K562 (cell line): ENCODE data around the gene FAM98C. TPM values are rescaled to one million over a fixed set of nuclear protein-coding genes. Genes with fewer than 3 reads are reported as not detected.

Experiments
- ATAC-seq: fragments of 200-7000 bp; cut with Tn5 transposase; 3 replicates; pipeline ENCODE4 v1.9.1; 2020; ENCODE audit warnings: moderate library complexity
- BruUV-seq: library from RNA; stranded (reverse); fragments of 400-500 nt; replicated peaks from 2 replicates; lab custom pipeline; 2021; lab: Mats Ljungman, UMichigan
- CTCF ChIA-PET: fragments of 300-600 bp; formaldehyde crosslinking; extraction: SDS; loops from one replicate; lab custom pipeline; 2021; ENCODE audit warnings: low intra/inter-chr PET ratio; lab: Yijun Ruan, JAX
- POLR2A ChIA-PET: fragments of 300-600, 350-650 bp; sonication (Branson Sonifier 250); formaldehyde crosslinking; extraction: SDS; loops from one replicate; lab custom pipeline; 2021; ENCODE audit warnings: antibody characterized with exemption, inconsistent platforms; lab: Yijun Ruan, JAX
- DNase-seq, 4 experiments: peaks; one replicate each; pipeline versions ENCODE4 v3.0.0 to v3.0.0-alpha.2; 2011 to 2018; ENCODE audit warnings: low spot score in 3 of 4, mixed read lengths in 3 of 4; ENCODE audit errors: extremely low read depth in 1 of 4
- FAIRE-seq: peaks from 2 replicates; lab custom pipeline; 2011; peaks lifted over from hg19 to GRCh38; lab: Jason Lieb, UNC
- H2AFZ ChIP-seq: 2 replicates; pipeline ENCODE4 v1.6.0; 2011; ENCODE audit warnings: low read depth, low read length, control low read depth, inconsistent platforms
- H3K27ac ChIP-seq: fragments of 200-600 bp; 3 replicates; pipeline ENCODE4 v1.8.0; 2011; ENCODE audit warnings: low read depth, mild to moderate bottlenecking, control low read depth, inconsistent platforms, low read length, moderate library complexity, mixed read lengths; ENCODE audit errors: extremely low read depth
- H3K27me3 ChIP-seq, 2 experiments: fragments of 300-600 bp in 1 of 2; 2 replicates in 1 of 2; 3 replicates in 1 of 2; pipeline versions ENCODE4 v1.6.0 to v1.8.0; 2011; ENCODE audit warnings: inconsistent platforms in 2 of 2, low read length in 2 of 2, mild to moderate bottlenecking in 1 of 2, mixed read lengths in 1 of 2, moderate library complexity in 1 of 2; ENCODE audit not compliant: control insufficient read depth in 2 of 2, insufficient read depth in 2 of 2
- H3K36me3 ChIP-seq: fragments of 300-600 bp; 3 replicates; pipeline ENCODE4 v1.8.0; 2011; ENCODE audit warnings: mild to moderate bottlenecking, low read length, inconsistent platforms; ENCODE audit not compliant: control insufficient read depth, insufficient read depth
- H3K4me1 ChIP-seq, 2 experiments: fragments of 200-600 bp in 1 of 2; replicated peaks in 1 of 2; 2 replicates in 1 of 2; 3 replicates in 1 of 2; pipeline versions ENCODE4 v1.5.1 to v1.8.0; 2011; ENCODE audit warnings: inconsistent platforms in 2 of 2, low read length in 2 of 2, mild to moderate bottlenecking in 1 of 2, mixed read lengths in 1 of 2, moderate library complexity in 1 of 2; ENCODE audit not compliant: control insufficient read depth in 2 of 2, insufficient read depth in 2 of 2
- H3K4me2 ChIP-seq: 2 replicates; pipeline ENCODE4 v1.6.1; 2011; ENCODE audit warnings: low read length, control low read depth, inconsistent platforms, mixed read lengths; ENCODE audit not compliant: insufficient read depth
- H3K4me3 ChIP-seq: fragments of 200-600 bp; sonication (generic), shearing (Covaris generic); 2 replicates; pipeline ENCODE4 v1.5.1; 2016; ENCODE audit warnings: control low read depth, inconsistent platforms
- H3K79me2 ChIP-seq: fragments of 200-600 bp; 3 replicates; pipeline ENCODE4 v1.8.0; 2011; ENCODE audit warnings: low read length, inconsistent platforms; ENCODE audit not compliant: control insufficient read depth, insufficient read depth
- H3K9ac ChIP-seq, 2 experiments: 2 replicates each; pipeline versions ENCODE4 v1.6.0 to v1.6.1; 2011; ENCODE audit warnings: low read depth in 2 of 2, low read length in 2 of 2, control low read depth in 1 of 2, inconsistent platforms in 1 of 2, mild to moderate bottlenecking in 1 of 2, mixed read lengths in 1 of 2; ENCODE audit not compliant: insufficient read depth in 1 of 2
- H3K9me1 ChIP-seq: one replicate; pipeline ENCODE4 v1.6.0; 2011; ENCODE audit warnings: inconsistent platforms, mild to moderate bottlenecking, low read length, moderate library complexity; ENCODE audit not compliant: control insufficient read depth, insufficient read depth
- H3K9me3 ChIP-seq: replicated peaks from 2 replicates; pipeline ENCODE4 v1.5.1; 2011; ENCODE audit warnings: low read depth, low read length, inconsistent platforms; ENCODE audit not compliant: control insufficient read depth, insufficient read depth
- H4K20me1 ChIP-seq: replicated peaks from 2 replicates; pipeline ENCODE4 v1.6.1; 2011; ENCODE audit warnings: low read length, inconsistent platforms, mixed read lengths; ENCODE audit not compliant: control insufficient read depth, insufficient read depth
- BCOR ChIP-seq: fragments of 450-650 bp; IDR thresholded peaks from 2 replicates; pipeline ENCODE4 v1.6.1; 2016
- DPF2 ChIP-seq: fragments of 450-650 bp; IDR thresholded peaks from 2 replicates; pipeline ENCODE4 v1.6.1; 2016
- GABPB2 ChIP-seq: fragments of 250-450 bp; sonication (Bioruptor Pico); conservative IDR thresholded peaks from 2 replicates; pipeline ENCODE4 v1.5.1; 2021; ENCODE audit warnings: mild to moderate bottlenecking
- MTA1 ChIP-seq: fragments of 450-650 bp; IDR thresholded peaks from 2 replicates; pipeline ENCODE4 v1.6.1; 2017; ENCODE audit warnings: borderline replicate concordance
- PCBP1 ChIP-seq: fragments of 200-400 bp; formaldehyde crosslinking; IDR thresholded peaks from 2 replicates; pipeline ENCODE4 v1.6.1; 2018; ENCODE audit warnings: mild to moderate bottlenecking, low read depth, low read length; ENCODE audit not compliant: poor library complexity, severe bottlenecking
- RCOR1 ChIP-seq, 2 experiments: IDR thresholded peaks; 2 replicates each; pipeline ENCODE4 v1.6.1; 2012; ENCODE audit warnings: low read depth in 2 of 2, low read length in 2 of 2, borderline replicate concordance in 1 of 2, improper control_type of control experiment in 1 of 2
- TBL1XR1 ChIP-seq, 2 experiments: IDR thresholded peaks; 2 replicates each; pipeline ENCODE4 v1.6.1; 2012; ENCODE audit warnings: improper control_type of control experiment in 2 of 2, low read length in 2 of 2, mild to moderate bottlenecking in 1 of 2
- ZNF311 ChIP-seq: fragments of 250-450 bp; sonication (Bioruptor Pico); IDR thresholded peaks from 2 replicates; pipeline ENCODE4 v1.4.0; 2020; ENCODE audit warnings: mild to moderate bottlenecking, moderate library complexity
- ZNF695 ChIP-seq: fragments of 450-650 bp; formaldehyde crosslinking; IDR thresholded peaks from 2 replicates; pipeline ENCODE4 v1.4.0; 2020; ENCODE audit warnings: mild to moderate bottlenecking, moderate library complexity
- WGBS: fragments of 100-300 bp; shearing (Covaris generic); methylation state at CpG from one replicate; pipeline ENCODE4 v1.1.6; 2016; ENCODE audit warnings: low coverage, mixed read lengths; ENCODE audit not compliant: insufficient coverage; ENCODE audit errors: missing lambda C conversion rate; 5-methylcytosine and 5-hydroxymethylcytosine counted together
- in situ Hi-C: fragments of 300-500 bp; cut with MboI; formaldehyde crosslinking; loops from 4 replicates; pipeline ENCODE4 v1.15.0; 2018; ENCODE audit warnings: inconsistent platforms, mixed read lengths
- intact Hi-C: fragments of 100-400 bp; cut with micrococcal nuclease; formaldehyde crosslinking; loops from 2 replicates; pipeline ENCODE4 v1.14.2; 2022
- polyA plus RNA-seq, 8 experiments: library from polyadenylated mRNA; depleted of rRNA in 4 of 8; stranded (reverse) in 5 of 8; unstranded in 3 of 8; fragments of >200 nt; fragmentation: Nextera tagmentation in 2 of 8; fragmentation: Illumina TruSeq in 1 of 8; extraction: Ambion mirVana in 2 of 8; extraction: Trizol in 1 of 8; gene quantifications; 2 replicates each; pipeline versions ENCODE4 v1.2.1 to v1.2.3, GENCODE V29; 2011 to 2014; ENCODE audit warnings: inconsistent platforms in 1 of 8, missing spikeins in 1 of 8
- total RNA-seq, 7 experiments: library from RNA; depleted of rRNA in 6 of 7; stranded (reverse); fragments of >200 nt in 6 of 7; fragmentation: Illumina TruSeq in 2 of 7; extraction: Trizol in 2 of 7; gene quantifications; 2 replicates each; pipeline versions ENCODE4 v1.2.1 to v1.2.3, GENCODE V29; 2011 to 2021; ENCODE audit warnings: low replicate concordance in 1 of 7
- TF ChIP-seq, protein P1 (sequence below): fragments of 250-450 bp; sonication (Bioruptor Pico); IDR thresholded peaks from 2 replicates; pipeline ENCODE4 v1.8.0; 2021; ENCODE audit warnings: moderate library complexity, mild to moderate bottlenecking, inconsistent platforms
- TF ChIP-seq, protein P2 (sequence below): fragments of 450-650 bp; IDR thresholded peaks from 2 replicates; pipeline ENCODE4 v1.6.1; 2016
- TF ChIP-seq, protein P3 (sequence below): fragments of 450-650 bp; IDR thresholded peaks from 2 replicates; pipeline ENCODE4 v1.6.1; 2018; ENCODE audit not compliant: partially characterized antibody

The FAM98C gene
- total and polyA plus RNA-seq, 9 of the 15 experiments (the other 6 are each of a cell fraction or from before 2014, with no cell fraction given) = 1.7 to 43.8 (median 13.7) TPM

DNA sequence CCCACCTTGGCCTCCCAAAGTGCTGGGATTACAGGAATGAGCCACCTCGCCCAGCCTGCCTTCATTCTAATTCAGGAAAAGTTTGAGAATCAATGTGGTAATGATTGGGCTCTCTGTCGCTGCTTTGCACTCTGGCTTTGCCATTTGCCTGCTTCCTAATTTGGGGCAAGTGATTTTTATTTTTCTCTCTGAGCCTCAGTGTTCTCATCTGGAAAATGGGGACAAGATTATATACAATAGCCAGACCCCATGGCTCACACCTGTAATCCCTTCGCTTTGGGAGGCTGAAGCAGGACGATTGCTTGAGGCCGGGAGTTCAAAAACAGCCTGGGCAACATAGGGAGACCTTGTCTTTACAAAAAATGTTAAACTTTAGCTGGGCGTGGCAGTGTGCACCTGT, 34.4 kb downstream of the FAM98C start (continued):
- TF ChIP-seq, protein P1, sequence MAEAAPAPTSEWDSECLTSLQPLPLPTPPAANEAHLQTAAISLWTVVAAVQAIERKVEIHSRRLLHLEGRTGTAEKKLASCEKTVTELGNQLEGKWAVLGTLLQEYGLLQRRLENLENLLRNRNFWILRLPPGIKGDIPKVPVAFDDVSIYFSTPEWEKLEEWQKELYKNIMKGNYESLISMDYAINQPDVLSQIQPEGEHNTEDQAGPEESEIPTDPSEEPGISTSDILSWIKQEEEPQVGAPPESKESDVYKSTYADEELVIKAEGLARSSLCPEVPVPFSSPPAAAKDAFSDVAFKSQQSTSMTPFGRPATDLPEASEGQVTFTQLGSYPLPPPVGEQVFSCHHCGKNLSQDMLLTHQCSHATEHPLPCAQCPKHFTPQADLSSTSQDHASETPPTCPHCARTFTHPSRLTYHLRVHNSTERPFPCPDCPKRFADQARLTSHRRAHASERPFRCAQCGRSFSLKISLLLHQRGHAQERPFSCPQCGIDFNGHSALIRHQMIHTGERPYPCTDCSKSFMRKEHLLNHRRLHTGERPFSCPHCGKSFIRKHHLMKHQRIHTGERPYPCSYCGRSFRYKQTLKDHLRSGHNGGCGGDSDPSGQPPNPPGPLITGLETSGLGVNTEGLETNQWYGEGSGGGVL = no peak
- no peak for TF ChIP-seq GABPB2
- peak; percentile 97 for TF ChIP-seq BCOR
- no peak for TF ChIP-seq DPF2
- TF ChIP-seq RCOR1 (IDR thresholded peaks at IDR 0.05; ENCODE audit: borderline replicate concordance in 1 of 2, low read depth in 2 of 2, low read length in 2 of 2) = peak in 1 of 2 experiments; percentile 51; a peak in 1 of 4 replicates
- TF ChIP-seq PCBP1 = no peak
- no peak for TF ChIP-seq ZNF311 (CRISPR knock-in tag)
- no peak for TF ChIP-seq ZNF695 (CRISPR knock-in tag)
- no peak for TF ChIP-seq MTA1

DNA sequence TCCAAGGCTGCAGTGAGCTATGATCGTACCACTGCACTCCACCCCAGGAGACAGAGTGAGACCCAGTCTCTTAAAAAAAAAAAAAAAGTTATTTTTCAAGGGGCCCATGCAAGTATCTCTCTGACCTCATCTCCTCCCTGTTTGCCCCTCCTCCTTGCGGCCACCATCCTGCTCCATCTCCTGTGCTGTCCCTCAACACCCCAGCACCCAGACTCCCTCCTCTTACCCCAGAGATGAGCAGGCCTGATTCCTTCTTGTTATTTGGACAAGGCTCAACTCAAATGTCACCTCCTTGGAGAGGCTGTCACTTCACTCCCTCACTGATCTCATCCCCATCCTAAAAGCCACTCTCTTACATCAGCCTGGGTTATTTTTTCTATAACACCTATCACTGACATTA, 35.0 kb downstream of the FAM98C start:
- H3K9me3 ChIP-seq = no peaks in the 10 kb centered on the region

More for the DNA sequence above, 35.0 kb downstream of the FAM98C start:
- no peak for ATAC-seq
- TF ChIP-seq, protein P2, sequence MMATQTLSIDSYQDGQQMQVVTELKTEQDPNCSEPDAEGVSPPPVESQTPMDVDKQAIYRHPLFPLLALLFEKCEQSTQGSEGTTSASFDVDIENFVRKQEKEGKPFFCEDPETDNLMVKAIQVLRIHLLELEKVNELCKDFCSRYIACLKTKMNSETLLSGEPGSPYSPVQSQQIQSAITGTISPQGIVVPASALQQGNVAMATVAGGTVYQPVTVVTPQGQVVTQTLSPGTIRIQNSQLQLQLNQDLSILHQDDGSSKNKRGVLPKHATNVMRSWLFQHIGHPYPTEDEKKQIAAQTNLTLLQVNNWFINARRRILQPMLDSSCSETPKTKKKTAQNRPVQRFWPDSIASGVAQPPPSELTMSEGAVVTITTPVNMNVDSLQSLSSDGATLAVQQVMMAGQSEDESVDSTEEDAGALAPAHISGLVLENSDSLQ = peak; percentile 30; the same call in 1 of the 2 replicates
- no peak for TF ChIP-seq TBL1XR1 (IDR thresholded peaks at IDR 0.05; ENCODE audit: low read length in 2 of 2)
- TF ChIP-seq, protein P3, sequence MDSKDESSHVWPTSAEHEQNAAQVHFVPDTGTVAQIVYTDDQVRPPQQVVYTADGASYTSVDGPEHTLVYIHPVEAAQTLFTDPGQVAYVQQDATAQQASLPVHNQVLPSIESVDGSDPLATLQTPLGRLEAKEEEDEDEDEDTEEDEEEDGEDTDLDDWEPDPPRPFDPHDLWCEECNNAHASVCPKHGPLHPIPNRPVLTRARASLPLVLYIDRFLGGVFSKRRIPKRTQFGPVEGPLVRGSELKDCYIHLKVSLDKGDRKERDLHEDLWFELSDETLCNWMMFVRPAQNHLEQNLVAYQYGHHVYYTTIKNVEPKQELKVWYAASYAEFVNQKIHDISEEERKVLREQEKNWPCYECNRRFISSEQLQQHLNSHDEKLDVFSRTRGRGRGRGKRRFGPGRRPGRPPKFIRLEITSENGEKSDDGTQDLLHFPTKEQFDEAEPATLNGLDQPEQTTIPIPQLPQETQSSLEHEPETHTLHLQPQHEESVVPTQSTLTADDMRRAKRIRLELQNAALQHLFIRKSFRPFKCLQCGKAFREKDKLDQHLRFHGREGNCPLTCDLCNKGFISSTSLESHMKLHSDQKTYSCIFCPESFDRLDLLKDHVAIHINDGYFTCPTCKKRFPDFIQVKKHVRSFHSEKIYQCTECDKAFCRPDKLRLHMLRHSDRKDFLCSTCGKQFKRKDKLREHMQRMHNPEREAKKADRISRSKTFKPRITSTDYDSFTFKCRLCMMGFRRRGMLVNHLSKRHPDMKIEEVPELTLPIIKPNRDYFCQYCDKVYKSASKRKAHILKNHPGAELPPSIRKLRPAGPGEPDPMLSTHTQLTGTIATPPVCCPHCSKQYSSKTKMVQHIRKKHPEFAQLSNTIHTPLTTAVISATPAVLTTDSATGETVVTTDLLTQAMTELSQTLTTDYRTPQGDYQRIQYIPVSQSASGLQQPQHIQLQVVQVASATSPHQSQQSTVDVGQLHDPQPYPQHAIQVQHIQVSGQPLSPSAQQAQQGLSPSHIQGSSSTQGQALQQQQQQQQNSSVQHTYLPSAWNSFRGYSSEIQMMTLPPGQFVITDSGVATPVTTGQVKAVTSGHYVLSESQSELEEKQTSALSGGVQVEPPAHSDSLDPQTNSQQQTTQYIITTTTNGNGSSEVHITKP = peak; percentile 19
- Histone ChIP-seq H3K27me3 (no peaks in the 10 kb centered on the region), H3K36me3 (no peaks in the 10 kb centered on the region), H3K4me2 (no peak overlapping the region), H3K4me3 (no peak overlapping the region), H3K9me1 (no peaks in the 10 kb centered on the region), H3K27ac (no peak overlapping the region), H2AFZ (no peak overlapping the region), H3K79me2 (0 out of 3 replicates have a peak, but pooled peaks cover 6% of the 10 kb centered on the region), H3K4me1 (peaks cover 18 to 40% of the 10 kb centered on the region in 2 experiments), H3K9ac (no peak overlapping the region), H4K20me1 (no peaks in the 10 kb centered on the region)
- DNase-seq = no peak
- in situ Hi-C loops (no loop called here), intact Hi-C loops (no loop called here)
- CTCF ChIA-PET = no interaction called here
- BruUV-seq = no TSS peak
- no peak for FAIRE-seq
- 100% methylated on average over 1 of the region's 2 CpGs for WGBS
- POLR2A ChIA-PET = interaction anchor here (1.3 kb wide), 1 partner anchor 14 kb away, joined by 6 read pairs; no protein-coding TSS in a partner anchor
